ENCODE results near the gene IFRD2.

DNA sequence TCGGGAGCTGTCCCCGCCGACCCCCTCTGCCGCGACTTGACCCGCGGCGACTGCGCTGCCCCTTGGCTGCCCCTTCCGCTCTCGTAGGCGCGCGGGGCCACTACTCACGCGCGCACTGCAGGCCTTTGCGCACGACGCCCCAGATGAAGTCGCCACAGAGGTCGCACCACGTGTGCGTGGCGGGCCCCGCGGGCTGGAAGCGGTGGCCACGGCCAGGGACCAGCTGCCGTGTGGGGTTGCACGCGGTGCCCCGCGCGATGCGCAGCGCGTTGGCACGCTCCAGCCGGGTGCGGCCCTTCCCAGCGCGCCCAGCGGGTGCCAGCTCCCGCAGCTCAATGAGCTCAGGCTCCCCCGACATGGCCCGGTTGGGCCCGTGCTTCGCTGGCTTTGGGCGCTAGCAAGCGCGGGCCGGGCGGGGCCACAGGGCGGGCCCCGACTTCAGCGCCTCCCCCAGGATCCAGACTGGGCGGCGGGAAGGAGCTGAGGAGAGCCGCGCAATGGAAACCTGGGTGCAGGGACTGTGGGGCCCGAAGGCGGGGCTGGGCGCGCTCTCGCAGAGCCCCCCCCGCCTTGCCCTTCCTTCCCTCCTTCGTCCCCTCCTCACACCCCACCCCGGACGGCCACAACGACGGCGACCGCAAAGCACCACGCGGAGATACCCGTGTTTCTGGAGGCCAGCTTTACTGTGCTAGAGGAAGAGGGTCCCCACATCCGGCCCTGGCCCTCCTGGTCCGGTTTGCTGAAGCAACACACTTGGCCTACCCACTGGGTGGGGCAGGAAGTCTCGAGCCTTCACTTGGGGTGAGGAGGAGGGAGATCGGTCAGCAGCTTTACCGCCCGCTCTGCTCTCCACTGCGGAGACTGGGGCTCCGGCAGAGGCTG is 48.5 kb upstream of the IFRD2 start, which contains the start of gene RASSF1:
- TF ChIP-seq POLR2A (IDR thresholded peaks at IDR 0.05) (peak in 1 of 2 donors; percentile 69), POLR2AphosphoS5 (IDR thresholded peaks at IDR 0.05; ENCODE audit: insufficient read depth in 1 of 2, low read depth in 1 of 2) (peak; percentile 11 to 79)
- TF ChIP-seq, protein P1, sequence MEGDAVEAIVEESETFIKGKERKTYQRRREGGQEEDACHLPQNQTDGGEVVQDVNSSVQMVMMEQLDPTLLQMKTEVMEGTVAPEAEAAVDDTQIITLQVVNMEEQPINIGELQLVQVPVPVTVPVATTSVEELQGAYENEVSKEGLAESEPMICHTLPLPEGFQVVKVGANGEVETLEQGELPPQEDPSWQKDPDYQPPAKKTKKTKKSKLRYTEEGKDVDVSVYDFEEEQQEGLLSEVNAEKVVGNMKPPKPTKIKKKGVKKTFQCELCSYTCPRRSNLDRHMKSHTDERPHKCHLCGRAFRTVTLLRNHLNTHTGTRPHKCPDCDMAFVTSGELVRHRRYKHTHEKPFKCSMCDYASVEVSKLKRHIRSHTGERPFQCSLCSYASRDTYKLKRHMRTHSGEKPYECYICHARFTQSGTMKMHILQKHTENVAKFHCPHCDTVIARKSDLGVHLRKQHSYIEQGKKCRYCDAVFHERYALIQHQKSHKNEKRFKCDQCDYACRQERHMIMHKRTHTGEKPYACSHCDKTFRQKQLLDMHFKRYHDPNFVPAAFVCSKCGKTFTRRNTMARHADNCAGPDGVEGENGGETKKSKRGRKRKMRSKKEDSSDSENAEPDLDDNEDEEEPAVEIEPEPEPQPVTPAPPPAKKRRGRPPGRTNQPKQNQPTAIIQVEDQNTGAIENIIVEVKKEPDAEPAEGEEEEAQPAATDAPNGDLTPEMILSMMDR (IDR thresholded peaks at IDR 0.05) = no peak

All from vagina (tissue), 2 donors.